Cardiac fibroblast (primary cell): ENCODE measurements around the gene CGGBP1.
"Not testable (repeated sequence)": the region's sequence is repeated elsewhere in the genome, so short reads cannot be mapped to it uniquely, and the experiment has no call there.

ENCODE experiments used
- DNase-seq, 2 donors: peaks; one replicate each; pipeline versions ENCODE4 v3.0.0 to v3.0.0-alpha.2; 2010; ENCODE audit warnings: low read depth in 2 of 2
- H3K4me3 ChIP-seq, 2 donors: replicated peaks in 1 of 2; 1 replicate in 1 of 2; 2 replicates in 1 of 2; pipeline ENCODE4 v1.5.1; 2011; ENCODE audit warnings: low read depth in 2 of 2, low read length in 2 of 2, mild to moderate bottlenecking in 2 of 2, moderate library complexity in 1 of 2
- CTCF ChIP-seq: IDR thresholded peaks from one replicate; pipeline ENCODE4 v1.5.1; 2011; ENCODE audit warnings: low read depth, mild to moderate bottlenecking, low read length, inconsistent platforms

Gene CGGBP1

GRCh38 chr3:88031642-88032077, 27.1 kb downstream of the CGGBP1 start:
- TF ChIP-seq CTCF, result no peak
- peak overlapping the region in 1 of 2 donors; percentile 46 for H3K4me3 ChIP-seq
- DNase-seq, result peak; percentile 28 to 51

- H3K4me3 ChIP-seq, result no peak overlapping the region
- no peak for TF ChIP-seq CTCF
- peak in 1 of 2 donors; percentile 9 for DNase-seq
Observed at GRCh38 chr3:88030210-88030609, 28.6 kb downstream of the CGGBP1 start.

GRCh38 chr3:88028876-88029275, 29.9 kb downstream of the CGGBP1 start:
- no peak for DNase-seq
- no peak for TF ChIP-seq CTCF
- H3K4me3 ChIP-seq, result no peak overlapping the region

- no peak for TF ChIP-seq CTCF
- DNase-seq, result no peak
- H3K4me3 ChIP-seq, result no peak overlapping the region
Observed at GRCh38 chr3:88025001-88025552, 33.7 kb downstream of the CGGBP1 start.

GRCh38 chr3:88019024-88019423, 39.8 kb downstream of the CGGBP1 start:
- no peak for DNase-seq
- H3K4me3 ChIP-seq, result no peak overlapping the region
- TF ChIP-seq CTCF, result no peak

- not testable (repeated sequence) for DNase-seq, H3K4me3 ChIP-seq
Observed at GRCh38 chr3:88015656-88016055, 43.1 kb downstream of the CGGBP1 start.

- TF ChIP-seq CTCF, result no peak
Observed at GRCh38 chr3:88013592-88013991, 45.2 kb downstream of the CGGBP1 start.

More at GRCh38 chr3:88013592-88013991, 45.2 kb downstream of the CGGBP1 start:
- H3K4me3 ChIP-seq, result no peak overlapping the region
- DNase-seq, result no peak
